NB4 (cell line): Measurements from ENCODE around the gene GH2.
"Not testable (repeated sequence)": the region's sequence is repeated elsewhere in the genome, so short reads cannot be mapped to it uniquely, and the experiment has no call there.

ENCODE experiments used
- CTCF ChIP-seq: IDR thresholded peaks from one replicate; pipeline ENCODE4 v1.5.1; 2012; ENCODE audit warnings: low read depth, low read length
- POLR2A ChIP-seq: IDR thresholded peaks from 2 replicates; pipeline ENCODE4 v1.6.1; 2011; ENCODE audit warnings: mild to moderate bottlenecking; ENCODE audit not compliant: insufficient read length; ENCODE audit errors: extremely low read depth
- TF ChIP-seq, protein P1 (sequence below): IDR thresholded peaks from 2 replicates; pipeline ENCODE4 v1.6.1; 2011; ENCODE audit warnings: low read depth, low read length

GRCh38 chr17:63881337-63881736, 407 bp downstream of the GH2 start:
- TF ChIP-seq CTCF, POLR2A: not testable (repeated sequence)
- TF ChIP-seq, protein P1, sequence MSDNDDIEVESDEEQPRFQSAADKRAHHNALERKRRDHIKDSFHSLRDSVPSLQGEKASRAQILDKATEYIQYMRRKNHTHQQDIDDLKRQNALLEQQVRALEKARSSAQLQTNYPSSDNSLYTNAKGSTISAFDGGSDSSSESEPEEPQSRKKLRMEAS, result not testable (repeated sequence)
